Skin of body (tissue), 2 donors: Measurements from ENCODE around the gene PPP1R8. TPM values are rescaled to one million over a fixed set of nuclear protein-coding genes. Genes with fewer than 3 reads are reported as not detected.

Experiments
- DNase-seq: peaks from one replicate; lab custom pipeline; 2025; lab: John Stamatoyannopoulos, UW
- total RNA-seq: library from RNA; depleted of rRNA; stranded (reverse); fragments of >200 nt; gene quantifications from one replicate; pipeline ENCODE4 v1.2.3, GENCODE V29; 2014

Gene PPP1R8
- total RNA-seq, 1 donor from 2014 or later, result 31.9 TPM

GRCh38 chr1:27872059-27872801, 41.6 kb downstream of the PPP1R8 start, which contains the start of gene THEMIS2:
TSS of gene THEMIS2 (plus strand) at chr1:27872544. CDS start at chr1:27872572, 28 bp downstream.
- no peak for DNase-seq

GRCh38 chr1:27872802-27873551, 42.4 kb downstream of the PPP1R8 start:
- no peak for DNase-seq

GRCh38 chr1:27873671-27874384, 43.2 kb downstream of the PPP1R8 start:
- no peak for DNase-seq

GRCh38 chr1:27876341-27877114, 45.9 kb downstream of the PPP1R8 start:
- no peak for DNase-seq

GRCh38 chr1:27877115-27877416, 46.5 kb downstream of the PPP1R8 start:
- DNase-seq, result no peak

GRCh38 chr1:27878039-27878438, 47.5 kb downstream of the PPP1R8 start:
- DNase-seq, result no peak

- DNase-seq, result no peak
Observed at GRCh38 chr1:27878787-27879335, 48.3 kb downstream of the PPP1R8 start.

- DNase-seq, result no peak
Observed at GRCh38 chr1:27879374-27880082, 48.9 kb downstream of the PPP1R8 start.

GRCh38 chr1:27882543-27882903, 51.9 kb downstream of the PPP1R8 start:
- no peak for DNase-seq

- no peak for DNase-seq
Observed at GRCh38 chr1:27883536-27883935, 53.0 kb downstream of the PPP1R8 start.

GRCh38 chr1:27884006-27884954, 53.7 kb downstream of the PPP1R8 start:
- DNase-seq, result no peak

GRCh38 chr1:27885114-27885528, 54.5 kb downstream of the PPP1R8 start:
- no peak for DNase-seq

GRCh38 chr1:27885621-27886352, 55.2 kb downstream of the PPP1R8 start:
- DNase-seq, result no peak

- no peak for DNase-seq
Observed at GRCh38 chr1:27886353-27886679, 55.7 kb downstream of the PPP1R8 start.

- DNase-seq, result no peak
Observed at GRCh38 chr1:27886744-27887143, 56.2 kb downstream of the PPP1R8 start.

- no peak for DNase-seq
Observed at GRCh38 chr1:27887215-27888021, 56.8 kb downstream of the PPP1R8 start.

- DNase-seq, result no peak
Observed at GRCh38 chr1:27889506-27889905, 58.9 kb downstream of the PPP1R8 start.
